ENCODE data around the gene ZFR2.
A peak's percentile ranks its signal among the peaks of the same experiment; 100 is the strongest.

Gene ZFR2

GRCh38 chr19:3849787-3850186 is 19.1 kb downstream of the ZFR2 start:
- no peaks in the 10 kb centered on the region; the same call in 1 of the 2 replicates for H3K36me3 ChIP-seq (ENCODE audit: insufficient read depth, low read length)
- no peaks in the 10 kb centered on the region for H3F3A ChIP-seq (ENCODE audit: insufficient read depth, low read length)
- H2AFZ ChIP-seq (ENCODE audit: low read length): no peak overlapping the region
- no peaks in the 10 kb centered on the region for H3K4me1 ChIP-seq (ENCODE audit: insufficient read depth, low read length, severe bottlenecking)
- TF ChIP-seq CTCF (IDR thresholded peaks at IDR 0.05; ENCODE audit: low read length) (no peak), EZH2 (IDR thresholded peaks at IDR 0.05; ENCODE audit: borderline replicate concordance, low read length) (no peak)
- no peak overlapping the region for H3K9ac ChIP-seq (ENCODE audit: low read length)
- no peaks in the 10 kb centered on the region for H3K9me2 ChIP-seq (ENCODE audit: low read depth, low read length)
- peaks cover 19% of the 10 kb centered on the region; the same call in 1 of the 2 replicates for H3K27me3 ChIP-seq (ENCODE audit: insufficient read depth, low read length)
- no peak overlapping the region for H3K4me3 ChIP-seq (ENCODE audit: low read depth, low read length, poor library complexity, severe bottlenecking)
- peaks cover 10% of the 10 kb centered on the region; the same call in 1 of the 2 replicates for H3K9me3 ChIP-seq (ENCODE audit: low read length)
- no peaks in the 10 kb centered on the region for H3K79me2 ChIP-seq (ENCODE audit: insufficient read depth, low read length)
- H3K27ac ChIP-seq (ENCODE audit: low read depth, low read length, poor library complexity, severe bottlenecking): no peak overlapping the region
- no peak overlapping the region for H3K4me2 ChIP-seq (ENCODE audit: low read length)
- no peaks in the 10 kb centered on the region for H4K20me1 ChIP-seq (ENCODE audit: insufficient read depth, low read length)

- Histone ChIP-seq H2AFZ (ENCODE audit: low read length) (no peak overlapping the region), H3K4me3 (ENCODE audit: low read depth, low read length, poor library complexity, severe bottlenecking) (no peak overlapping the region), H3K9me3 (ENCODE audit: low read length) (peaks cover 10% of the 10 kb centered on the region; the same call in 1 of the 2 replicates), H3F3A (ENCODE audit: insufficient read depth, low read length) (no peaks in the 10 kb centered on the region), H3K36me3 (ENCODE audit: insufficient read depth, low read length) (no peaks in the 10 kb centered on the region; the same call in 1 of the 2 replicates), H3K27me3 (ENCODE audit: insufficient read depth, low read length) (peaks cover 19% of the 10 kb centered on the region; the same call in 1 of the 2 replicates), H3K4me2 (ENCODE audit: low read length) (no peak overlapping the region), H3K9me2 (ENCODE audit: low read depth, low read length) (no peaks in the 10 kb centered on the region), H4K20me1 (ENCODE audit: insufficient read depth, low read length) (no peaks in the 10 kb centered on the region), H3K79me2 (ENCODE audit: insufficient read depth, low read length) (no peaks in the 10 kb centered on the region), H3K9ac (ENCODE audit: low read length) (no peak overlapping the region), H3K27ac (ENCODE audit: low read depth, low read length, poor library complexity, severe bottlenecking) (no peak overlapping the region), H3K4me1 (ENCODE audit: insufficient read depth, low read length, severe bottlenecking) (no peaks in the 10 kb centered on the region)
- TF ChIP-seq CTCF (IDR thresholded peaks at IDR 0.05; ENCODE audit: low read length) (peak; percentile 68), EZH2 (IDR thresholded peaks at IDR 0.05; ENCODE audit: borderline replicate concordance, low read length) (no peak)
These were observed 19.7 kb downstream of the ZFR2 start for GRCh38 chr19:3849092-3849491.

- Histone ChIP-seq H3K4me2 (ENCODE audit: low read length) (no peak overlapping the region), H3F3A (ENCODE audit: insufficient read depth, low read length) (no peaks in the 10 kb centered on the region), H4K20me1 (ENCODE audit: insufficient read depth, low read length) (no peaks in the 10 kb centered on the region), H2AFZ (ENCODE audit: low read length) (no peak overlapping the region), H3K9me3 (ENCODE audit: low read length) (no peaks in the 10 kb centered on the region), H3K9me2 (ENCODE audit: low read depth, low read length) (no peaks in the 10 kb centered on the region), H3K36me3 (ENCODE audit: insufficient read depth, low read length) (no peaks in the 10 kb centered on the region), H3K9ac (ENCODE audit: low read length) (no peak overlapping the region), H3K4me3 (ENCODE audit: low read depth, low read length, poor library complexity, severe bottlenecking) (no peak overlapping the region), H3K4me1 (ENCODE audit: insufficient read depth, low read length, severe bottlenecking) (no peaks in the 10 kb centered on the region), H3K79me2 (ENCODE audit: insufficient read depth, low read length) (no peaks in the 10 kb centered on the region), H3K27me3 (ENCODE audit: insufficient read depth, low read length) (peaks cover 11% of the 10 kb centered on the region; the same call in 1 of the 2 replicates), H3K27ac (ENCODE audit: low read depth, low read length, poor library complexity, severe bottlenecking) (no peak overlapping the region)
- TF ChIP-seq CTCF (IDR thresholded peaks at IDR 0.05; ENCODE audit: low read length) (no peak), EZH2 (IDR thresholded peaks at IDR 0.05; ENCODE audit: borderline replicate concordance, low read length) (no peak)
These were observed 24.2 kb downstream of the ZFR2 start for GRCh38 chr19:3844596-3844995.

Measured in OCI-LY1 (cell line).